IPS-18c (cell line): ENCODE data around the gene TPT1.
"Not testable (repeated sequence)": the region's sequence is repeated elsewhere in the genome, so short reads cannot be mapped to it uniquely, and the experiment has no call there.

Source experiments
- H3K4me3 ChIP-seq: 2 replicates; pipeline ENCODE4 v1.7.0; 2013; ENCODE audit warnings: low read depth, mild to moderate bottlenecking, low read length, moderate library complexity; ENCODE audit not compliant: insufficient read depth
- H3K9me3 ChIP-seq: one replicate; pipeline ENCODE4 v1.6.1; 2013; ENCODE audit warnings: mild to moderate bottlenecking, low read length, moderate library complexity; ENCODE audit not compliant: control insufficient read depth, insufficient read depth

TPT1 gene

GRCh38 chr13:45370922-45371406 lies 30.0 kb upstream of the TPT1 start:
- H3K9me3 ChIP-seq, result no peaks in the 10 kb centered on the region
- H3K4me3 ChIP-seq, result no peak overlapping the region

DNA sequence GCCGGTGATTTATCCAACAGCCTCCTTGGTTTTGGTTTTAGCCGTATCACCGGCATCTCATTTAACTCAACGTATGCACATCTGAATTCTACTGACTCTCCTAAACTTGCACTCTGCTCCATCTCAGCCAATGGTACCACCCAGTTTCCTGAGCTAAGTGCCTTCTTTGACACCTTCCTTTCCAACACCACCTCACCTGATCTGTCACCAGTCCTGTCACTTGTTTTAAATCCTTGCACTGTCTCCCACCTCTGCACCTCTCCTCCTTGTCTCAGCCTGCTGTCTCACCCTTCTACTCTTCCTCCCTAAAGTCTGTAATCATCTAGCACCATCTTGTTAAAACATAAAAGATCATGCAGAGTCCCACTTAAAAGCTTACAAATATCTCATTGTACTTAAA lies 28.1 kb upstream of the TPT1 start:
- H3K9me3 ChIP-seq, result no peaks in the 10 kb centered on the region
- H3K4me3 ChIP-seq, result no peak overlapping the region

- H3K4me3 ChIP-seq, result no peak overlapping the region
- H3K9me3 ChIP-seq, result no peaks in the 10 kb centered on the region
Measured at GRCh38 chr13:45368571-45368970, 27.6 kb upstream of the TPT1 start.

DNA sequence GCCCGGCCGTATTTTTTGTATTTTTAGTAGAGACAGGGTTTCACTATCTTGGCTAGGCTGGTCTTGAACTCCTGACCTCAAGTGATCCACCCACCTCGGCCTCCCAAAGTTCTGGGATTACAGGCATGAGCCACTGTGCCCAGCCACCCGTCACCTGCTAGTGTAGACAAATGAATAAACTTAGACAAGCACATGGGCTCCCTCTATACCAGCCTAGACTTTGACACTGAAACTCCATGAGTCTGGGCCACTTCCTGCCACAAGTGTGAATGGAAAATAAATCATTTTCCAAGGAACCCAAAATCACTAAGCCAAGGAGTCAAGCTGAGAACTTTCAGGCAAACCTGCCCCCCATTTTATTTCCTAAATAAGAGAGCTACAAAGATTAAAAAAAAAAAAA lies 27.0 kb upstream of the TPT1 start:
- Histone ChIP-seq H3K4me3 (no peak overlapping the region), H3K9me3 (no peaks in the 10 kb centered on the region)

DNA sequence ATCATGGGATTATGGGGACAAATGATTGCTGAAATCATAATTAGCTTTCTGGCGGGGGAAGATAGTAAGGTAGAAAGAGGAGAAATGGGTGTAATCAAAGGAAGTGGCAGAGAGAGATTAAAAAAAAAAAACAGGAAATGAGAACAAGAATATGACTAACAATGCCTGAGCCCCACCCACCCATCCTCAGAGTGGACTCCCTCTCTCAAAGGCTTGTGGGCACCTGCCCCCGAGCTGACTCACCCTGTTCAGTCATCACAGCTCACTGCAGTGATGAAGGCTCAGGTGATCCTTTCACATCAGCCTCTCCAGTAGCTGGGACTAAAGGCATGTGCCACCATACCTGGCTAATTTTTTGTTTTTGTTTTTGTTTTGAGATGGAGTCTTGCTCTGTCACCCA lies 26.4 kb upstream of the TPT1 start:
- H3K4me3 ChIP-seq, result no peak overlapping the region

DNA sequence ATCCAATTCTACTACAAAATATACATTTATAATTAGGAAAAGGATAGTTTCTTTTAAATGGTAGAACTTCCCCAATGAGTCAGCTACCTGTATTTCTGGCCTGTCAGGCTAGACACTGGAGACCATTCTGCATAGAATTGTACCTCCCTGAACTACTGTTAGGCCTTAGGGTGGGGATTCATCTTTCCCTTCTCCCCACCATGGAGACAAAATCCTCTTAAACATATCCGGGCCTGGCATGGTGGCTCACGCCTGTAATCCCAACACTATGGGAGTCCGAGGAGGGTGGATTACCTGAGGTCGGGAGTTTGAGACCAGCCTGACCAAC lies 24.5 kb upstream of the TPT1 start:
- no peak overlapping the region for H3K4me3 ChIP-seq

More for the DNA sequence above, 26.4 kb upstream of the TPT1 start:
- no peaks in the 10 kb centered on the region for H3K9me3 ChIP-seq

DNA sequence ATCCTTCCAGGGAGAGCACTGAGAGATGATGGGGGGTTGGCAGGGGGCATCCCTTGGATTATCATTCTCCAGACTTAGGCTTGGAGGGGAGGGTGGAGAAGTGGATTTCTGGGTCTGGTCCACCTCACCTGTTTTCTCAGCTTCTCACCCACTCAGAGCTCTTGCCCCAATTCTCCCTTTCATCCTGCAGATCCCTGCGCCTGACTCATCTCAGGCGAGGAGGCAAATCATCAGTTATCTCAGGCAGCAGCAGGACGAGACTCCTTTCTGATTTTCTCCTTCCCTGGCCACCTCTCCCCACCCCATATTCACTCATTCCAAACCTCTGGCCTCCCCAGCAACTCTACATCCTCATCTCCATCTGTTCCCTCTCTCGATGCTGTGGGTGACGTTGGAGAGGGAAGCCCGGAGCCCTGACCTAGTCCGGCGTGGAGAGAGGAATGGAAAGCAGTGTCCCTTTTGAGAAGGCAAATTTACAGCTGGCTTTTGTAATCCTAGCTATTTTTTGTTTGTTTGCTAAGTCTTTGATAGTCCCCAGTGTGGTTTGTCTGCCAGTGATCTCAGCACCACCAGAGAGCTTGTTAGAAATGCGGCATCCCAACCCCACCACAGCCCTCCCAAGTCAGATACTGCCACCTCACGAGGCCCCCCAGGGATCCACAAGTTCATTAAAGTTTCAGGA lies 24.0 kb upstream of the TPT1 start:
- H3K4me3 ChIP-seq, result no peak overlapping the region
- no peaks in the 10 kb centered on the region for H3K9me3 ChIP-seq

More for the DNA sequence above, 24.5 kb upstream of the TPT1 start:
- H3K9me3 ChIP-seq, result no peaks in the 10 kb centered on the region

DNA sequence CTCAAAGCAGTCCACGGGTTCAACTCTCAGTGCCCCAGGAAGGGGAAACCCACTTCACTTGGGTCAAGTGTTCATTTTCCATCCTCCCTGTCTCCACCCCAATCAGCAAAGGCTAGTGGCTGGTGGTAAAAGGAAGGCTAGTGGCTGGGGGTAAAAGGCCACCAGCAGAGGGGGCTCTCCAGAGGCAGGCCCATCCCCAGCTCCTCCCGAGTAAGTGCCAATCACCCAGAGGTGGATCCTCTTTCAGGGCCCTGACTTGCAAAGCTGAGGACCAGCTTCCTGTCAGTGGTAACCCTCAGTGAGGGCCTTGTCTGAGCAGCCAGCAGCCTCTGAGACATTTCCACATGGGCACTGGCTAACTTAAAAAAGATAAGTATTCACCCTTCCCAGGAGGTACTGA lies 22.0 kb upstream of the TPT1 start:
- H3K9me3 ChIP-seq, result peaks cover 2% of the 10 kb centered on the region
- H3K4me3 ChIP-seq, result no peak overlapping the region

- peaks cover 2% of the 10 kb centered on the region for H3K9me3 ChIP-seq
- H3K4me3 ChIP-seq, result no peak overlapping the region
Measured at GRCh38 chr13:45361596-45362206, 20.7 kb upstream of the TPT1 start.

GRCh38 chr13:45356966-45357672 lies 16.1 kb upstream of the TPT1 start:
- H3K9me3 ChIP-seq, result peaks cover 2% of the 10 kb centered on the region
- no peak overlapping the region for H3K4me3 ChIP-seq

GRCh38 chr13:45353895-45354294 lies 12.9 kb upstream of the TPT1 start:
- Histone ChIP-seq H3K4me3 (no peak overlapping the region), H3K9me3 (peaks cover 2% of the 10 kb centered on the region)

GRCh38 chr13:45352031-45352430 lies 11.0 kb upstream of the TPT1 start:
- no peak overlapping the region for H3K4me3 ChIP-seq

DNA sequence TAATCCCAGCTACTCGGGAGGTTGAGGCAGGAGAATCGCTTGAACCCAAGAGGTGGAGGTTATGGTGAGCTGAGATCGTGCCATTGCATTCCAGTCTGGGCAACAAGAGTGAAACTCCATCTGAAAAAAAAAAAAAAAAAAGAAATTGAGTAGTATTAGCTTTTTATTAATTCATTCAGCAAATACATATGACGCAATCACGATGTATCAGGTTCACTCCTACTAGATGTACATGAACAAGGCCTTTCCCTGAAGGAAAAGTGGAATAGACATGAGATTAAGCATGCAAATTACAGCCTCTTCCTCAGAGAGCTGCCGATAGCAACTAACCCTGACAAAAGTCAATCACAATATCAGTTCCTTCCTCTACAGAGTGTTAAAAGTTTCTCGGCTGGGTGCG lies 9.2 kb upstream of the TPT1 start:
- no peaks in the 10 kb centered on the region for H3K9me3 ChIP-seq
- no peak overlapping the region for H3K4me3 ChIP-seq

More at GRCh38 chr13:45352031-45352430, 11.0 kb upstream of the TPT1 start:
- no peaks in the 10 kb centered on the region for H3K9me3 ChIP-seq

DNA sequence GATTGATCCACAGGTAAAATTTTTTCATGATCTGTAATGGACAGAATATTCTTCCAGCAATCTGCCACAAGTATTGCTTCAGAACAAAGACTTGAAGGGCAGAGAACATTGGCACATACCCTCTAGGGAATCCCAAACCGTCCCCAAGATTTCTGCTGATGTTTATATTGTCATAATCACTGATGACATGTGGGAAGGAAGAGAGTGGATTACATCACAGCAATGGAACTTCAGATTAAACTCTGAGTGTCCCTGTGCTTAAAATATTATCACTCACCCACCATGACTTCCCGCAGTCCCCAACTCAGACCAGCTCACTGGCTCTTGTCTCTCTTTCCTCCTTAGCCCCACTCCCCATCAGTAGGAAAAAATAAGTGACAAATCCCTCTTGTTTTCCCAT lies 8.5 kb upstream of the TPT1 start:
- Histone ChIP-seq H3K9me3 (no peaks in the 10 kb centered on the region), H3K4me3 (no peak overlapping the region)

GRCh38 chr13:45344064-45344463 lies 3.1 kb upstream of the TPT1 start:
- H3K9me3 ChIP-seq, H3K4me3 ChIP-seq: not testable (repeated sequence)

DNA sequence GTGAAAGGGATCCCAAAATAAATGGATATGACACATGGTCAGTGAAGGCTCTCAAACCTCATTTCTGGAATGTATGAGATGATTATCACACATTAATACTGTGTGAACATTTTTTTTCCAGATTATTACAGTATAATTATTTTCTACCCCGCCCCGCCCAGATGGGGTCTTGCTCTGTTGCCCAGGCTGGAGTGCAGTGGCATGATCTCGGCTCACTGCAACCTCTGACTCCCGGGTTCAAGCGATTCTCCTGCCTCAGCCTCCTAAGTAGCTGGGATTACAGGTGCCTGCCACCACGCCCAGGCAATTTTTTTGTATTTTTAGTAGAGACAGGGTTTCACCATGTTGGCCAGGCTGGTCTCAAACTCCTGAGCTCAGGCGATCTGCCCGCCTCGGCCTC lies 2.1 kb upstream of the TPT1 start:
- not testable (repeated sequence) for H3K4me3 ChIP-seq, H3K9me3 ChIP-seq

DNA sequence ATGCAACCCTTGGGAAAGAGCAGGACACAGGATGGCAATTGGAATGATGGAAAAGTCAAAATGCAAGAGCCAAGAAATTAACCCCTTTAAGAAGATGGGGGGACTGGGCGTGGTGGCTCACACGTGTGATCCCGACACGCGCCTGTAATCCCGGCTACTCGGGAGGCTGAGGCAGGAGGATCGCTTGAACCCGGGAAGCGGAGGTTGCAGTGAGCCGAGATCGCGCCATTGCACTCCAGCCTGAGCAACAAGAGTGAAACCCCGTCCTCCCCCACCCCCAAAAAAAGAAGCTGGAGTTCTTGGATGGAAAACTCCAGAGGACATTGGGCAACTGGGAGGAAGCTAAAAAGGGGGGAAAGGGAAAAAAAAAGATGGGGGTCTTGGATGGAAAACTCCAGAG lies 1.7 kb upstream of the TPT1 start:
- not testable (repeated sequence) for H3K9me3 ChIP-seq, H3K4me3 ChIP-seq

- peak overlapping the region; percentile 91 for H3K4me3 ChIP-seq
Measured at GRCh38 chr13:45341799-45342500, 967 bp upstream of the TPT1 start.

More at GRCh38 chr13:45341799-45342500, 967 bp upstream of the TPT1 start:
- no peaks in the 10 kb centered on the region for H3K9me3 ChIP-seq
